Activated CD8-positive, alpha-beta T cell treated with anti-CD3 and anti-CD28 coated beads, Interleukin-2, amount 10 ng/mL, durations not matched to agents 7 days and 5 days (primary cell): ENCODE measurements around the gene KCNJ15. TPM values are rescaled to one million over a fixed set of nuclear protein-coding genes. Genes with fewer than 3 reads are reported as not detected.

Experiments used
- ATAC-seq: fragments of 150-1000 bp; cut with Tn5 transposase; one replicate; pipeline ENCODE4 v1.10.0; 2021; ENCODE audit warnings: moderate library complexity
- CTCF ChIA-PET: fragments of 350-600 bp; sonication (Branson Sonifier 250); formaldehyde crosslinking; loops from one replicate; lab custom pipeline; 2021; ENCODE audit warnings: antibody characterized with exemption; lab: Charles Lee
- POLR2A ChIA-PET: fragments of 350-600 bp; sonication (Branson Sonifier 250); formaldehyde crosslinking; loops from one replicate; lab custom pipeline; 2021; ENCODE audit warnings: antibody characterized with exemption; lab: Charles Lee
- DNase-seq: peaks from one replicate; pipeline ENCODE4 v3.0.0-alpha.2; 2020
- H3K27ac Mint-ChIP-seq: one replicate; pipeline ENCODE4 v1.8.0; 2021; ENCODE audit warnings: mild to moderate bottlenecking, mixed read lengths
- H3K27me3 Mint-ChIP-seq: one replicate; pipeline ENCODE4 v1.8.0; 2021; ENCODE audit warnings: low read depth, mixed read lengths
- H3K36me3 Mint-ChIP-seq: one replicate; pipeline ENCODE4 v1.8.0; 2021; ENCODE audit warnings: low read depth, mixed read lengths
- H3K4me1 Mint-ChIP-seq: one replicate; pipeline ENCODE4 v1.8.0; 2021; ENCODE audit warnings: low read depth, mixed read lengths
- H3K4me3 Mint-ChIP-seq: one replicate; pipeline ENCODE4 v1.8.0; 2021; ENCODE audit warnings: mild to moderate bottlenecking, mixed read lengths
- H3K9me3 Mint-ChIP-seq: one replicate; pipeline ENCODE4 v1.8.0; 2022; ENCODE audit warnings: mixed read lengths; ENCODE audit not compliant: insufficient read depth
- total RNA-seq, 2 experiments: library from RNA; stranded (reverse); gene quantifications; one replicate each; pipeline ENCODE4 v1.2.3, GENCODE V29; 2021

KCNJ15 gene
- total RNA-seq, 2 experiments from 2014 or later, result not detected

DNA sequence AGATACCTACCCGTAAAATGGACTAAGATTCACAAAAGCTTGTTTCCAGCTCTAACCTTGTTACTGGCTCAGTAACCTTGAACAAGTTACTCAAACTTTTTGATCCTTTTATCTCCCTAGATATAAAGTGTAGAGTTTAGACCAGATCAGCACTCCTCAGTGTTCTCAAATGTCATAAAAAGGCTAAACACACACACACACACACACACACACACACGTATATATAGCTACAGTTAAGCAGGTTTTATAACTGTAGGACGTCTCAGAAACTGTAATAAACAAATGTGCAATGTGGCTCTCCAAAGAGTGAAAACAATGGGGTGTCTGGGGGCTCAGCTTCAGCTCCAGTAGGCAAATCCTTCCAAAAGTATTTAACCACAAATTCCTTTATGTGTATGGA, 34.0 kb downstream of the KCNJ15 start:
- no peaks in the 10 kb centered on the region for H3K9me3 Mint-ChIP-seq
- H3K4me3 Mint-ChIP-seq, result no peak overlapping the region
- CTCF ChIA-PET, result no interaction called here
- H3K36me3 Mint-ChIP-seq, result no peaks in the 10 kb centered on the region
- H3K27me3 Mint-ChIP-seq, result no peaks in the 10 kb centered on the region
- no peak for ATAC-seq
- DNase-seq, result no peak
- peaks cover 1% of the 10 kb centered on the region for H3K4me1 Mint-ChIP-seq
- POLR2A ChIA-PET, result no interaction called here
- H3K27ac Mint-ChIP-seq, result no peak overlapping the region

GRCh38 chr21:38291874-38292273, 35.1 kb downstream of the KCNJ15 start:
- no peak overlapping the region for H3K4me3 Mint-ChIP-seq
- no peak overlapping the region for H3K27ac Mint-ChIP-seq
- H3K4me1 Mint-ChIP-seq, result peaks cover 8% of the 10 kb centered on the region
- ChIA-PET POLR2A (no interaction called here), CTCF (interaction anchor here (1.0 kb wide), 1 partner anchor 133 kb away, joined by 3 read pairs; no protein-coding TSS in a partner anchor)
- ATAC-seq (no peak), DNase-seq (no peak)
- no peaks in the 10 kb centered on the region for H3K9me3 Mint-ChIP-seq
- H3K27me3 Mint-ChIP-seq, result no peaks in the 10 kb centered on the region
- H3K36me3 Mint-ChIP-seq, result no peaks in the 10 kb centered on the region

DNA sequence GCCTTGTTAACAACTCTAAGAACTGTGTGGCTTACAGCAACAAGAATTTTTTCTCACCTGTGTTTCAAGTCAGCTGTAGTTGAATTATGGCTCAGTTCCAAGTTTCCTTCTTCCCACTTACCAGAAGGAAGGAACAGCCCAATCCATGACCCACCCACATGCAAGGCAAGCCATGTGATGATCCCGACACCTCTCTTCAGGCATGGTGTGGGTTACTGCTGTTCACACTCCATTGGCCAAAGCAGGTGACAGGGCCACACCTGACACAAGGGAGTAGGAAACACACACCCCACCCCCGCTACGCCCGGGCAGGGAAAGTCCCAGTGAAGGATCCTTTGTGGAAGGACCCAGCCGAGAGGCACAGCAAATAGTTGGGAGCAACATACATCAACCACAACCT, 36.3 kb downstream of the KCNJ15 start:
- ChIA-PET CTCF (no interaction called here), POLR2A (no interaction called here)
- peaks cover 8% of the 10 kb centered on the region for H3K4me1 Mint-ChIP-seq
- H3K9me3 Mint-ChIP-seq, result no peaks in the 10 kb centered on the region
- no peak for DNase-seq
- H3K27ac Mint-ChIP-seq, result no peak overlapping the region
- ATAC-seq, result no peak
- H3K36me3 Mint-ChIP-seq, result no peaks in the 10 kb centered on the region
- no peaks in the 10 kb centered on the region for H3K27me3 Mint-ChIP-seq
- no peak overlapping the region for H3K4me3 Mint-ChIP-seq

DNA sequence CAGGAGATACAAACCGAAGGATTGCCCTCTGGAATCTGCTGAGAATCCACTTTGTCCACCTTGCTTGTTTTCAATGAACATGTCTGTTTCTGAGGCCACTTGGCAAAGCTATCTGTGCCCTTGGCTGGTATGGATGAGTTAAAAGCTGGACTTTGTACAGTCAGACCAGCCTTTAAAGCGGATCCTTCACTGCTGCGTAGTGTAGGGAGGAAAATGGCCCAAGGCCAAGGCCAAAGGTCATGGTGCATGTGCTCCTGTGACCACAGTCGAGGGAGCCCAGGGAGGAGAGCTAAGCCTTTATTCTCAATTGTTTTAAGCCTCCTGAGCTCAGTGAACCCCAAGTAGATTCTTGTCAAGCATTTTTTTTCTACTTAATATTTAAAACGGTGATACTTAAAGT, 37.0 kb downstream of the KCNJ15 start:
- Mint-ChIP-seq H3K27ac (no peak overlapping the region), H3K36me3 (no peaks in the 10 kb centered on the region), H3K4me3 (no peak overlapping the region), H3K4me1 (peaks cover 8% of the 10 kb centered on the region), H3K9me3 (no peaks in the 10 kb centered on the region), H3K27me3 (no peaks in the 10 kb centered on the region)
- POLR2A ChIA-PET, result no interaction called here
- CTCF ChIA-PET, result interaction anchor here (1.1 kb wide), 1 partner anchor 74 kb away, joined by 4 read pairs; no protein-coding TSS in a partner anchor
- no peak for DNase-seq
- ATAC-seq, result no peak

DNA sequence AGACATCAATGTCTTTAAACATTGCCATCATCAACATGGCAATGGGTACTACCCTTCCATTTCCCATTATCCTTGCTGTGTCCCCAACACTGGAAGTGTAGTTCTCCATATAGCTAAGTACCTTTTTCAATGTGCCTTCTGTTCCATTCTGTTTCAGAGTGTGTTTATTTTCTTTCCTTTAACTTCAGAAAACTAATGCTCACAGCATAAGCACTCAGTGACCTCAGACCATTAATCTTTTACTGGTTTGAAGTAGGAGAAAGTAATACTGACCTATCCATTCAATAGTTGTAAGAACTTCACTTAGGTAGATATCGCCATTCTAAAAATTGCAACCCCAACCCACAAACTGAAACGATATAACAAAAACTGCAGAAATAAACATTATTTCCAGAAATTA, 37.8 kb downstream of the KCNJ15 start:
- Mint-ChIP-seq H3K36me3 (no peaks in the 10 kb centered on the region), H3K4me1 (peaks cover 8% of the 10 kb centered on the region), H3K27me3 (peaks cover 2% of the 10 kb centered on the region), H3K9me3 (no peaks in the 10 kb centered on the region), H3K27ac (no peak overlapping the region), H3K4me3 (no peak overlapping the region)
- POLR2A ChIA-PET, result no interaction called here
- ATAC-seq, result no peak
- CTCF ChIA-PET, result interaction anchor here (1.1 kb wide), 1 partner anchor 75 kb away, joined by 4 read pairs; no protein-coding TSS in a partner anchor
- no peak for DNase-seq

DNA sequence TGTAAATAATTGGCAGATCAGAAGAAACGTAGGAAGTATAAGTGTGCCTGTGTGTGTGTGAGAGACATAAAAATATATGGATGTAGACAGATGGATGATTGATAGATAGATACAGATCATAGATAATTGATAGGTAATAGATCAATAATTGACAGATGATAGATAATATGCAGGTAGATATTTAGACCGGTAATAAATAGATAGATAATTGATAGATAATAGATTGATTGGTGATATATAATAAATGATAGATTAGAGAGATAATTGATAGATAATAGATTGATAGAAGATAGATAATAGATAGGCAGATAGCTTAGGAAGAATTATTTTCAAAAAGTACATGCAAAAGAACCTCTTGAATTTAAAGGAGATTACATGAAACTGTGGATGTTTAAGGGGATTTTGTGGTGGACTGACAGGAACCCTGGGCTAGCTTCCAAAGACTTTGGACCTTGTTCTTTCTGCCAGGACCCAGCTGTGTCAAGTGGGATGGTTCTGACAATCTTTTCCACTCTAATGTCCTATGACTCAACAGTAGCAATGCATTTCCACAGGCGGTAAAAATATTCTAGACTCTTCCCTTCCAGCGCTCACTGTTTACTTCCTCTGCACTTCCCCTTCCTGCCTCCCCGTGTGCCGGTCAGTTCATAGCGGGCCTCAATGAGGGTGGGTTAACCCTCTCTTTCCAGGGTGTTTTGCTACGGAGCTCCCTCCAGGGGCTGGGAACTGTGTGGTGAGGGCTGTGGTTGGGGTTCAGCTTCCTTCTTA, 39.4 kb downstream of the KCNJ15 start:
- ChIA-PET POLR2A (no interaction called here), CTCF (no interaction called here)
- Mint-ChIP-seq H3K4me1 (peaks cover 18% of the 10 kb centered on the region), H3K27me3 (peaks cover 2% of the 10 kb centered on the region), H3K36me3 (no peaks in the 10 kb centered on the region), H3K9me3 (no peaks in the 10 kb centered on the region), H3K4me3 (no peak overlapping the region), H3K27ac (no peak overlapping the region)
- ATAC-seq (no peak), DNase-seq (no peak)

GRCh38 chr21:38297194-38297631, 40.4 kb downstream of the KCNJ15 start:
- ATAC-seq (no peak), DNase-seq (no peak)
- Mint-ChIP-seq H3K27me3 (peaks cover 2% of the 10 kb centered on the region), H3K27ac (no peak overlapping the region), H3K4me1 (peaks cover 18% of the 10 kb centered on the region), H3K4me3 (no peak overlapping the region), H3K36me3 (no peaks in the 10 kb centered on the region), H3K9me3 (no peaks in the 10 kb centered on the region)
- CTCF ChIA-PET, result no interaction called here
- POLR2A ChIA-PET, result no interaction called here

DNA sequence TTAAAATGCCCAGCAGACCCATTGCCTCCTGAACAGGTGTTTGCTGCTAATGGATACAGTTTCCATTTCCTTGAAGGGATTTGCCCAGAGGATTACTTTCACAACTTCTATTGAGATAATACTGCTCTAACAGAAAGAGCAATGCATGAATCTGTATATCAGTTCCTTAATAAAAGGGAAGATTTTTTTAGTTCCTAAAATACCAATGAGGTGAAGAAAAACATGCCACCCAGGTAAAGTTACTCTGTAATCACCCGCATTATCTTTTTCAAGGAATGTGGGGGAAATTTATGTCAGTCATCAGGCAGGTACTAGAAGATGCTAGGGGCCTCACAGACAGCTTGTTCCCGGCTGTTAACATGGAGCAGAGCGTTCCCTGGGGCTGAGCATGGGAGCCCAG, 41.1 kb downstream of the KCNJ15 start:
- peaks cover 18% of the 10 kb centered on the region for H3K4me1 Mint-ChIP-seq
- H3K4me3 Mint-ChIP-seq, result no peak overlapping the region
- no peaks in the 10 kb centered on the region for H3K9me3 Mint-ChIP-seq
- DNase-seq (no peak), ATAC-seq (no peak)
- H3K36me3 Mint-ChIP-seq, result no peaks in the 10 kb centered on the region
- ChIA-PET CTCF (no interaction called here), POLR2A (no interaction called here)
- H3K27ac Mint-ChIP-seq, result no peak overlapping the region
- peaks cover 2% of the 10 kb centered on the region for H3K27me3 Mint-ChIP-seq

- H3K27ac Mint-ChIP-seq, result no peak overlapping the region
- DNase-seq (no peak), ATAC-seq (no peak)
- ChIA-PET CTCF (no interaction called here), POLR2A (no interaction called here)
- peaks cover 2% of the 10 kb centered on the region for H3K27me3 Mint-ChIP-seq
- H3K4me3 Mint-ChIP-seq, result no peak overlapping the region
- H3K36me3 Mint-ChIP-seq, result no peaks in the 10 kb centered on the region
- peaks cover 18% of the 10 kb centered on the region for H3K4me1 Mint-ChIP-seq
- no peaks in the 10 kb centered on the region for H3K9me3 Mint-ChIP-seq
Observed at GRCh38 chr21:38298832-38299231, 42.0 kb downstream of the KCNJ15 start.

DNA sequence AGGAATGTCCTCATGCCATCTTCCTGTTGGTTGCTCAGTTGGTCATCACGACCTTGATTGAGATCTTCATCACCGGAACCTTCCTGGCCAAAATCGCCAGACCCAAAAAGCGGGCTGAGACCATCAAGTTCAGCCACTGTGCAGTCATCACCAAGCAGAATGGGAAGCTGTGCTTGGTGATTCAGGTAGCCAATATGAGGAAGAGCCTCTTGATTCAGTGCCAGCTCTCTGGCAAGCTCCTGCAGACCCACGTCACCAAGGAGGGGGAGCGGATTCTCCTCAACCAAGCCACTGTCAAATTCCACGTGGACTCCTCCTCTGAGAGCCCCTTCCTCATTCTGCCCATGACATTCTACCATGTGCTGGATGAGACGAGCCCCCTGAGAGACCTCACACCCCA, 42.9 kb downstream of the KCNJ15 start:
- Mint-ChIP-seq H3K9me3 (no peaks in the 10 kb centered on the region), H3K4me3 (no peak overlapping the region), H3K36me3 (no peaks in the 10 kb centered on the region), H3K4me1 (peaks cover 18% of the 10 kb centered on the region), H3K27ac (no peak overlapping the region), H3K27me3 (peaks cover 2% of the 10 kb centered on the region)
- no peak for ATAC-seq
- ChIA-PET POLR2A (no interaction called here), CTCF (no interaction called here)
- no peak for DNase-seq

GRCh38 chr21:38300141-38300578, 43.4 kb downstream of the KCNJ15 start:
- POLR2A ChIA-PET, result interaction anchor here (0.6 kb wide), 1 partner anchor 58 kb away, joined by 3 read pairs; no protein-coding TSS in a partner anchor
- Mint-ChIP-seq H3K27me3 (peaks cover 2% of the 10 kb centered on the region), H3K4me3 (no peak overlapping the region), H3K27ac (no peak overlapping the region), H3K36me3 (no peaks in the 10 kb centered on the region), H3K9me3 (no peaks in the 10 kb centered on the region), H3K4me1 (peaks cover 18% of the 10 kb centered on the region)
- CTCF ChIA-PET, result no interaction called here
- no peak for ATAC-seq
- DNase-seq, result no peak

- DNase-seq, result no peak
- no peak overlapping the region for H3K27ac Mint-ChIP-seq
- no peak overlapping the region for H3K4me3 Mint-ChIP-seq
- ATAC-seq, result no peak
- no peaks in the 10 kb centered on the region for H3K9me3 Mint-ChIP-seq
- ChIA-PET CTCF (no interaction called here), POLR2A (no interaction called here)
- peaks cover 2% of the 10 kb centered on the region for H3K27me3 Mint-ChIP-seq
- no peaks in the 10 kb centered on the region for H3K36me3 Mint-ChIP-seq
- peaks cover 15% of the 10 kb centered on the region for H3K4me1 Mint-ChIP-seq
Observed at GRCh38 chr21:38301321-38302214, 44.8 kb downstream of the KCNJ15 start.
